ENCODE results near the gene DDX3X.
"Not testable (repeated sequence)": the region's sequence is repeated elsewhere in the genome, so short reads cannot be mapped to it uniquely, and the experiment has no call there.

DDX3X gene

GRCh38 chrX:41350976-41351569 is 17.1 kb downstream of the DDX3X start:
- Histone ChIP-seq H2AFZ (no peak overlapping the region), H3K36me3 (ENCODE audit: control insufficient read depth, insufficient read depth, low read length) (no peaks in the 10 kb centered on the region), H3K9ac (no peak overlapping the region), H3K4me1 (no peaks in the 10 kb centered on the region), H3K79me2 (no peaks in the 10 kb centered on the region), H3K27ac (peak overlapping the region; percentile 32), H3K9me3 (ENCODE audit: control insufficient read depth, low read length) (no peaks in the 10 kb centered on the region), H3K4me3 (ENCODE audit: low read depth, low read length) (no peak overlapping the region), H3K4me2 (ENCODE audit: low read length) (no peak overlapping the region), H3K27me3 (ENCODE audit: control insufficient read depth, insufficient read depth, low read length) (no peaks in the 10 kb centered on the region)
- no peak for TF ChIP-seq CTCF (IDR thresholded peaks at IDR 0.05)

GRCh38 chrX:41351923-41352322 is 18.0 kb downstream of the DDX3X start:
- H3K27ac ChIP-seq = no peak overlapping the region
- H3K4me3 ChIP-seq (ENCODE audit: low read depth, low read length) = no peak overlapping the region

GRCh38 chrX:41352329-41352838 is 18.4 kb downstream of the DDX3X start:
- Histone ChIP-seq H3K79me2 (no peaks in the 10 kb centered on the region), H3K9me3 (ENCODE audit: control insufficient read depth, low read length) (no peaks in the 10 kb centered on the region), H3K27me3 (ENCODE audit: control insufficient read depth, insufficient read depth, low read length) (no peaks in the 10 kb centered on the region), H3K36me3 (ENCODE audit: control insufficient read depth, insufficient read depth, low read length) (no peaks in the 10 kb centered on the region), H3K4me3 (ENCODE audit: low read depth, low read length) (no peak overlapping the region), H3K4me1 (no peaks in the 10 kb centered on the region), H3K27ac (no peak overlapping the region), H3K4me2 (ENCODE audit: low read length) (no peak overlapping the region), H2AFZ (no peak overlapping the region), H3K9ac (no peak overlapping the region)
- TF ChIP-seq CTCF (IDR thresholded peaks at IDR 0.05) = no peak

More at GRCh38 chrX:41351923-41352322, 18.0 kb downstream of the DDX3X start:
- Histone ChIP-seq H3K36me3 (ENCODE audit: control insufficient read depth, insufficient read depth, low read length) (no peaks in the 10 kb centered on the region), H2AFZ (no peak overlapping the region), H3K79me2 (no peaks in the 10 kb centered on the region), H3K9ac (no peak overlapping the region), H3K4me1 (no peaks in the 10 kb centered on the region), H3K27me3 (ENCODE audit: control insufficient read depth, insufficient read depth, low read length) (no peaks in the 10 kb centered on the region), H3K4me2 (ENCODE audit: low read length) (no peak overlapping the region), H3K9me3 (ENCODE audit: control insufficient read depth, low read length) (no peaks in the 10 kb centered on the region)
- TF ChIP-seq CTCF (IDR thresholded peaks at IDR 0.05) = no peak

- H3K79me2 ChIP-seq = no peaks in the 10 kb centered on the region
- no peaks in the 10 kb centered on the region for H3K4me1 ChIP-seq
- H2AFZ ChIP-seq = no peak overlapping the region
- H3K9me3 ChIP-seq (ENCODE audit: control insufficient read depth, low read length) = no peaks in the 10 kb centered on the region
- no peak for TF ChIP-seq CTCF (IDR thresholded peaks at IDR 0.05)
- no peak overlapping the region for H3K9ac ChIP-seq
- H3K27me3 ChIP-seq (ENCODE audit: control insufficient read depth, insufficient read depth, low read length) = no peaks in the 10 kb centered on the region
- H3K36me3 ChIP-seq (ENCODE audit: control insufficient read depth, insufficient read depth, low read length) = no peaks in the 10 kb centered on the region
- H3K4me2 ChIP-seq (ENCODE audit: low read length) = no peak overlapping the region
- no peak overlapping the region for H3K4me3 ChIP-seq (ENCODE audit: low read depth, low read length)
- no peak overlapping the region for H3K27ac ChIP-seq
Observed at GRCh38 chrX:41353985-41354384, 20.0 kb downstream of the DDX3X start.

GRCh38 chrX:41369152-41369551 is 35.2 kb downstream of the DDX3X start:
- no peak for TF ChIP-seq CTCF (IDR thresholded peaks at IDR 0.05)
- Histone ChIP-seq H3K36me3 (ENCODE audit: control insufficient read depth, insufficient read depth, low read length) (no peaks in the 10 kb centered on the region), H3K27me3 (ENCODE audit: control insufficient read depth, insufficient read depth, low read length) (no peaks in the 10 kb centered on the region), H3K9me3 (ENCODE audit: control insufficient read depth, low read length) (no peaks in the 10 kb centered on the region), H3K27ac (no peak overlapping the region), H2AFZ (no peak overlapping the region), H3K79me2 (no peaks in the 10 kb centered on the region), H3K9ac (no peak overlapping the region), H3K4me1 (no peaks in the 10 kb centered on the region), H3K4me2 (ENCODE audit: low read length) (no peak overlapping the region), H3K4me3 (ENCODE audit: low read depth, low read length) (no peak overlapping the region)

- H2AFZ ChIP-seq; H3K79me2 ChIP-seq; H3K9me3 ChIP-seq (ENCODE audit: control insufficient read depth, low read length); H3K27me3 ChIP-seq (ENCODE audit: control insufficient read depth, insufficient read depth, low read length); H3K9ac ChIP-seq; H3K27ac ChIP-seq; H3K4me1 ChIP-seq; H3K4me2 ChIP-seq (ENCODE audit: low read length); H3K4me3 ChIP-seq (ENCODE audit: low read depth, low read length); H3K36me3 ChIP-seq (ENCODE audit: control insufficient read depth, insufficient read depth, low read length): not testable (repeated sequence)
Observed at GRCh38 chrX:41371575-41371974, 37.6 kb downstream of the DDX3X start.

Data from parathyroid adenoma (tissue), 2 donors.